Lower leg skin (tissue), 3 donors: ENCODE measurements around the gene UQCRHL.

Experiments
- CTCF ChIP-seq, 3 donors: fragments of 450-650 bp; IDR thresholded peaks; one replicate each; pipeline ENCODE4 v1.5.1; 2016; ENCODE audit warnings: antibody characterized with exemption in 3 of 3, mild to moderate bottlenecking in 3 of 3, moderate library complexity in 2 of 3
- POLR2A ChIP-seq, 2 donors: fragments of 450-650 bp; IDR thresholded peaks; one replicate each; pipeline ENCODE4 v1.6.1; 2016 to 2017; ENCODE audit warnings: antibody characterized with exemption in 2 of 2, mild to moderate bottlenecking in 1 of 2, moderate library complexity in 1 of 2

GRCh38 chr1:15833842-15834405 is 26.5 kb upstream of the UQCRHL start:
- TF ChIP-seq CTCF (IDR thresholded peaks at IDR 0.05) = no peak
- TF ChIP-seq POLR2A (IDR thresholded peaks at IDR 0.05) = no peak
